ENCODE data around the gene NPVF.

DNA sequence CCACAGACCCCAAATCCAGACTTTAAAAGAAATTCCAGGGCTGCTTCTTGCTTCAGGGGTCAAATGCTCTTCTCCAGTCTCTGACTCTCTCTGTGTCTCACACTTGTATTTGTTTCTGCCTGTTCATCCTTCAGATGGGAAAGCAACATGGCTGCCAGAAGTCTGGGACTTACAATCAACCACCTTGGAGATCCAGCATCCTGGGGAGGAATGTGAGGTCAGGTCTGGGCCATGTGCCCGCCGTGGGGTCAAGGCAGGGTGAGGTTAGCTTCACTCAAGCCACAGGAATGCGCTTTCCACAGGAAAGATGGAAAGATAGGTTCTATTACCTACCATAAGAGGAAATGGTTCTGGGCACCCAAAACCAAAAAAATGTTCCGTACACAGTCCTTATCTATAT lies 34.3 kb upstream of the NPVF start:
- no peak for TF ChIP-seq POLR2AphosphoS5 (IDR thresholded peaks at IDR 0.05; ENCODE audit: low read depth, low read length)
- no peak for TF ChIP-seq POLR2A (IDR thresholded peaks at IDR 0.05; ENCODE audit: control extremely low read depth in 1 of 2, low read depth in 2 of 2, low read length in 2 of 2)
- TF ChIP-seq, protein P1, sequence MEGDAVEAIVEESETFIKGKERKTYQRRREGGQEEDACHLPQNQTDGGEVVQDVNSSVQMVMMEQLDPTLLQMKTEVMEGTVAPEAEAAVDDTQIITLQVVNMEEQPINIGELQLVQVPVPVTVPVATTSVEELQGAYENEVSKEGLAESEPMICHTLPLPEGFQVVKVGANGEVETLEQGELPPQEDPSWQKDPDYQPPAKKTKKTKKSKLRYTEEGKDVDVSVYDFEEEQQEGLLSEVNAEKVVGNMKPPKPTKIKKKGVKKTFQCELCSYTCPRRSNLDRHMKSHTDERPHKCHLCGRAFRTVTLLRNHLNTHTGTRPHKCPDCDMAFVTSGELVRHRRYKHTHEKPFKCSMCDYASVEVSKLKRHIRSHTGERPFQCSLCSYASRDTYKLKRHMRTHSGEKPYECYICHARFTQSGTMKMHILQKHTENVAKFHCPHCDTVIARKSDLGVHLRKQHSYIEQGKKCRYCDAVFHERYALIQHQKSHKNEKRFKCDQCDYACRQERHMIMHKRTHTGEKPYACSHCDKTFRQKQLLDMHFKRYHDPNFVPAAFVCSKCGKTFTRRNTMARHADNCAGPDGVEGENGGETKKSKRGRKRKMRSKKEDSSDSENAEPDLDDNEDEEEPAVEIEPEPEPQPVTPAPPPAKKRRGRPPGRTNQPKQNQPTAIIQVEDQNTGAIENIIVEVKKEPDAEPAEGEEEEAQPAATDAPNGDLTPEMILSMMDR (IDR thresholded peaks at IDR 0.05; ENCODE audit: control extremely low read depth in 1 of 3, insufficient read depth in 1 of 3, low read depth in 1 of 3, low read length in 3 of 3): no peak
- TF ChIP-seq RNF2 (IDR thresholded peaks at IDR 0.05; ENCODE audit: borderline replicate concordance, low read depth, low read length, missing control alignments, poor library complexity, severe bottlenecking): no peak
- no peak for TF ChIP-seq TEAD4 (IDR thresholded peaks at IDR 0.05; ENCODE audit: low read depth, low read length)
- TF ChIP-seq, protein P2, sequence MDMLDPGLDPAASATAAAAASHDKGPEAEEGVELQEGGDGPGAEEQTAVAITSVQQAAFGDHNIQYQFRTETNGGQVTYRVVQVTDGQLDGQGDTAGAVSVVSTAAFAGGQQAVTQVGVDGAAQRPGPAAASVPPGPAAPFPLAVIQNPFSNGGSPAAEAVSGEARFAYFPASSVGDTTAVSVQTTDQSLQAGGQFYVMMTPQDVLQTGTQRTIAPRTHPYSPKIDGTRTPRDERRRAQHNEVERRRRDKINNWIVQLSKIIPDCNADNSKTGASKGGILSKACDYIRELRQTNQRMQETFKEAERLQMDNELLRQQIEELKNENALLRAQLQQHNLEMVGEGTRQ (IDR thresholded peaks at IDR 0.05; ENCODE audit: low read length): no peak
- no peak for TF ChIP-seq ZNF274 (IDR thresholded peaks at IDR 0.05; ENCODE audit: borderline replicate concordance, extremely low read depth, low read length)
- no peak for TF ChIP-seq HDAC6 (IDR thresholded peaks at IDR 0.05; ENCODE audit: low read depth, low read length)
- TF ChIP-seq HDAC2 (IDR thresholded peaks at IDR 0.05; ENCODE audit: borderline replicate concordance in 1 of 2, low read depth in 2 of 2, low read length in 2 of 2): no peak

Measured in H1 (cell line).